ENCODE results near the gene RNF39.

GRCh38 chr6:30071858-30072257 is 3.7 kb downstream of the RNF39 start:
- TF ChIP-seq, protein P1, sequence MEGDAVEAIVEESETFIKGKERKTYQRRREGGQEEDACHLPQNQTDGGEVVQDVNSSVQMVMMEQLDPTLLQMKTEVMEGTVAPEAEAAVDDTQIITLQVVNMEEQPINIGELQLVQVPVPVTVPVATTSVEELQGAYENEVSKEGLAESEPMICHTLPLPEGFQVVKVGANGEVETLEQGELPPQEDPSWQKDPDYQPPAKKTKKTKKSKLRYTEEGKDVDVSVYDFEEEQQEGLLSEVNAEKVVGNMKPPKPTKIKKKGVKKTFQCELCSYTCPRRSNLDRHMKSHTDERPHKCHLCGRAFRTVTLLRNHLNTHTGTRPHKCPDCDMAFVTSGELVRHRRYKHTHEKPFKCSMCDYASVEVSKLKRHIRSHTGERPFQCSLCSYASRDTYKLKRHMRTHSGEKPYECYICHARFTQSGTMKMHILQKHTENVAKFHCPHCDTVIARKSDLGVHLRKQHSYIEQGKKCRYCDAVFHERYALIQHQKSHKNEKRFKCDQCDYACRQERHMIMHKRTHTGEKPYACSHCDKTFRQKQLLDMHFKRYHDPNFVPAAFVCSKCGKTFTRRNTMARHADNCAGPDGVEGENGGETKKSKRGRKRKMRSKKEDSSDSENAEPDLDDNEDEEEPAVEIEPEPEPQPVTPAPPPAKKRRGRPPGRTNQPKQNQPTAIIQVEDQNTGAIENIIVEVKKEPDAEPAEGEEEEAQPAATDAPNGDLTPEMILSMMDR (conservative IDR thresholded peaks at IDR 0.05; ENCODE audit: low read depth, low read length), result no peak
- TF ChIP-seq NFE2L2 (IDR thresholded peaks at IDR 0.05; ENCODE audit: low read depth, low read length), result no peak
- TF ChIP-seq POLR2A (IDR thresholded peaks at IDR 0.05; ENCODE audit: low read depth, low read length), result no peak; the same call in 1 of the 2 replicates
- no peak for TF ChIP-seq RFX5 (IDR thresholded peaks at IDR 0.05; ENCODE audit: low read depth, low read length)
